HFFc6 (cell line): ENCODE results near the gene SHISA6. TPM values are rescaled to one million over a fixed set of nuclear protein-coding genes. Genes with fewer than 3 reads are reported as not detected.

Source experiments
- DNase-seq: peaks from one replicate; pipeline ENCODE4 v3.0.0-alpha.2; 2018
- H3K27ac Mint-ChIP-seq: 2 replicates; pipeline ENCODE4 v1.8.0; 2020; ENCODE audit warnings: mild to moderate bottlenecking, mixed read lengths
- H3K27me3 Mint-ChIP-seq: 2 replicates; pipeline ENCODE4 v1.8.0; 2021; ENCODE audit warnings: mild to moderate bottlenecking, moderate library complexity, mixed read lengths; ENCODE audit not compliant: insufficient read depth
- H3K36me3 Mint-ChIP-seq: 2 replicates; pipeline ENCODE4 v1.8.0; 2021; ENCODE audit warnings: low read depth, mixed read lengths
- H3K4me1 Mint-ChIP-seq: 2 replicates; pipeline ENCODE4 v1.8.0; 2020; ENCODE audit warnings: low read depth, mixed read lengths
- H3K4me3 Mint-ChIP-seq: 2 replicates; pipeline ENCODE4 v1.8.0; 2020; ENCODE audit warnings: mild to moderate bottlenecking, moderate library complexity, mixed read lengths
- H3K9me3 Mint-ChIP-seq: 2 replicates; pipeline ENCODE4 v1.8.0; 2020; ENCODE audit warnings: mild to moderate bottlenecking, mixed read lengths
- total RNA-seq, 6 experiments: library from RNA; stranded (reverse); fragmentation: NEBNext Ultra II Directional; extraction: Animal tissue kit (Norgen Biotek cat#: 25700); gene quantifications; 2 replicates in 1 of 6; 3 replicates in 5 of 6; pipeline ENCODE4 v1.2.3, GENCODE V29; 2021
- TF ChIP-seq, protein P1 (sequence below): fragments of 200-600 bp; sonication (generic); IDR thresholded peaks from 2 replicates; pipeline ENCODE4 v1.5.0; 2021; ENCODE audit warnings: antibody characterized with exemption, mild to moderate bottlenecking

Gene SHISA6
- total RNA-seq, 6 experiments from 2014 or later: not detected

GRCh38 chr17:11256877-11257276, 15.9 kb downstream of the SHISA6 start:
- TF ChIP-seq, protein P1, sequence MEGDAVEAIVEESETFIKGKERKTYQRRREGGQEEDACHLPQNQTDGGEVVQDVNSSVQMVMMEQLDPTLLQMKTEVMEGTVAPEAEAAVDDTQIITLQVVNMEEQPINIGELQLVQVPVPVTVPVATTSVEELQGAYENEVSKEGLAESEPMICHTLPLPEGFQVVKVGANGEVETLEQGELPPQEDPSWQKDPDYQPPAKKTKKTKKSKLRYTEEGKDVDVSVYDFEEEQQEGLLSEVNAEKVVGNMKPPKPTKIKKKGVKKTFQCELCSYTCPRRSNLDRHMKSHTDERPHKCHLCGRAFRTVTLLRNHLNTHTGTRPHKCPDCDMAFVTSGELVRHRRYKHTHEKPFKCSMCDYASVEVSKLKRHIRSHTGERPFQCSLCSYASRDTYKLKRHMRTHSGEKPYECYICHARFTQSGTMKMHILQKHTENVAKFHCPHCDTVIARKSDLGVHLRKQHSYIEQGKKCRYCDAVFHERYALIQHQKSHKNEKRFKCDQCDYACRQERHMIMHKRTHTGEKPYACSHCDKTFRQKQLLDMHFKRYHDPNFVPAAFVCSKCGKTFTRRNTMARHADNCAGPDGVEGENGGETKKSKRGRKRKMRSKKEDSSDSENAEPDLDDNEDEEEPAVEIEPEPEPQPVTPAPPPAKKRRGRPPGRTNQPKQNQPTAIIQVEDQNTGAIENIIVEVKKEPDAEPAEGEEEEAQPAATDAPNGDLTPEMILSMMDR: no peak
- Mint-ChIP-seq H3K36me3 (peaks cover 4% of the 10 kb centered on the region; the same call in 1 of the 2 replicates), H3K4me1 (no peaks in the 10 kb centered on the region), H3K4me3 (no peak overlapping the region), H3K27me3 (no peaks in the 10 kb centered on the region; the same call in 1 of the 2 replicates), H3K27ac (no peak overlapping the region), H3K9me3 (peaks cover 56% of the 10 kb centered on the region)
- no peak for DNase-seq

DNA sequence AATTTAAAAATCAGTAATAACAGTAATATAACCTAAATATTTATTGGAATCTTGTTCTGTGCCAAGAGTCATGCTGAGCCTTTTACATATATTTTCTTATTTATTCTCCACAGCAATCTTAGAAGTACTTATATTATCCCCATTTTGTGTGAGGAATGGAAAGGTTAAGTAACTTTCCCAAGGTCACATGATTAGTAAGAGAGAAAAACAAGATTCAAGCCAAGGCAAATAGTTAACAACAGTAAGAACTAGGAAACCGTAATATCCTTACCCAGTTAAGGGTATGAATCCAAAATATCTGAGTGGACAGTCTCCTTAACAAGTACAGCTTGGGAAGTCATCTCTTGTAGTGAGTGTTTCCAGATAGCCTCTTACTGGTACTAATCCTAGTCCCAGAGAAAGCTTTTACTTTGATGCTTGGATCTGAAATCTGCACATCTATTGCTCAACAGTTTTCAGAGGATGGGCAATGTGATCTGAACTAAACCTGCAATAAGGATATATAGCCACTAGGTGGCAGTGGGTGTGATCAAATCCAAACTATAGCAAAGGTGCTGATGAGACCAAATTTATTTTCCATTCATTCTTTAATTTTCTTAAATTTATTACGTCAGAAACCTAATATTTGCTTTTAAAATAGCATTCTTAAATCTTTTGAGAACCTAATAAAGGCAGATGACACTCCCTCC, 23.3 kb downstream of the SHISA6 start:
- Mint-ChIP-seq H3K4me3 (no peak overlapping the region), H3K36me3 (no peaks in the 10 kb centered on the region; the same call in 1 of the 2 replicates), H3K27ac (no peak overlapping the region), H3K27me3 (no peaks in the 10 kb centered on the region; the same call in 1 of the 2 replicates), H3K9me3 (peaks cover 64% of the 10 kb centered on the region), H3K4me1 (no peaks in the 10 kb centered on the region)
- TF ChIP-seq, protein P1: peak; percentile 48
- no peak for DNase-seq

DNA sequence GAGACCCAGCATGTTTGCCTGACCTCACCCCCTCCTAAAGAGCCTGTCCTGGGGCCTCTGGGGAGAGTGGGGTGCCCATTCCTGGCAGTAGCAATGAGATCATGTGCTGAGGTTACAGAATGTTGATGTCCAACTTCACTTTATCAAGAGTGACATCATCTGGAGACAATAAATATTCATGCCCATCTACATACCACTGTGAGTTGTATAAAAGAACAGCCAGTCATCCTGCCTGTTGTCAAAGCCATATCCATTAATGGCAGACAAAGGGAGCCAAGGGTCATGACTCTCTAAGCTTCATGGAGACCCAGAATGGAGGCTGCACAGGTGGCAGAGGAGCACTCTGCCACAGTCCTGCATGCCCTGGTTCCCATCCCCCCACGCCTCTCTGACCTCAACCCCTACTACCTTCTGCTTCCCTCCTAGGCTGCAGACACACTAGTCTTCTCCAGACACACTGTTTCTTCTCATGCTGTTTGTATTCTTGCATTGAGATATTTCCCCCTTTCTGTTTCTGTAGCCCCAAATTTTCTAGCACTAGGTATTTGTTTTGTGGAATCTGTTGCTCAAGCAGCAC, 27.1 kb downstream of the SHISA6 start:
- H3K4me3 Mint-ChIP-seq: no peak overlapping the region
- DNase-seq: no peak
- no peaks in the 10 kb centered on the region for H3K4me1 Mint-ChIP-seq
- peaks cover 2% of the 10 kb centered on the region for H3K27me3 Mint-ChIP-seq
- peaks cover 81% of the 10 kb centered on the region for H3K9me3 Mint-ChIP-seq
- TF ChIP-seq, protein P1: no peak
- no peak overlapping the region for H3K27ac Mint-ChIP-seq
- peaks cover 4% of the 10 kb centered on the region; the same call in 1 of the 2 replicates for H3K36me3 Mint-ChIP-seq

- H3K36me3 Mint-ChIP-seq: peaks cover 4% of the 10 kb centered on the region; the same call in 1 of the 2 replicates
- peaks cover 3% of the 10 kb centered on the region for H3K27me3 Mint-ChIP-seq
- TF ChIP-seq, protein P1: no peak
- no peak overlapping the region for H3K27ac Mint-ChIP-seq
- DNase-seq: no peak
- H3K4me1 Mint-ChIP-seq: no peaks in the 10 kb centered on the region
- peaks cover 73% of the 10 kb centered on the region for H3K9me3 Mint-ChIP-seq
- no peak overlapping the region for H3K4me3 Mint-ChIP-seq
Measured at GRCh38 chr17:11269210-11269609, 28.2 kb downstream of the SHISA6 start.

DNA sequence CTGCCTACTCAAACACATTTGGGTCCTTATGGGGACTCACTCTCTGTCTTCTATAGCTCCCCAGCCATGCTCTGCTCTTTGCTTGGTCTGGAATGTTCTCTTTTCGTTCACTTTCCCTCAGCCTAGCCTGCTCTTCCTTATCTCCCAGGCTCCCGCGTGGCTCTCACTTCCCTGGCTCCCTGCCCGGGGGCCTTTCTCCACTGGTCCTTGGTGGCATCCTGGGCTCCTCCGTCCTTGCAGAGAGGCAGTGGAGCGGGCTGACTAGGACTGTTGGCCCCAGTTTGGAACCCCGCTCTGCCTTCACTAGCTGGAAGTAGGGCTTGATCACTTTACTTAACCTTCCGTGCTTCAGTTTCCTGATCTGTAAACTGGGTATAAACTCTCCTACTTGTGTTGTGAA, 31.2 kb downstream of the SHISA6 start:
- peaks cover 3% of the 10 kb centered on the region for H3K27me3 Mint-ChIP-seq
- TF ChIP-seq, protein P1: no peak

More for the DNA sequence above, 31.2 kb downstream of the SHISA6 start:
- Mint-ChIP-seq H3K36me3 (peaks cover 4% of the 10 kb centered on the region; the same call in 1 of the 2 replicates), H3K27ac (no peak overlapping the region), H3K4me1 (no peaks in the 10 kb centered on the region), H3K4me3 (no peak overlapping the region), H3K9me3 (peaks cover 55% of the 10 kb centered on the region)
- DNase-seq: no peak
